Gastroesophageal sphincter (tissue), 3 donors: ENCODE data around the gene LRRC57.

Source experiments
- EP300 ChIP-seq: sonication (generic); formaldehyde crosslinking; IDR thresholded peaks from one replicate; pipeline ENCODE4 v1.6.1; 2017; ENCODE audit warnings: antibody characterized with exemption, mild to moderate bottlenecking
- POLR2A ChIP-seq, 2 donors: fragments of 450-650 bp; IDR thresholded peaks; one replicate each; pipeline ENCODE4 v1.6.1; 2017; ENCODE audit warnings: antibody characterized with exemption in 2 of 2, mild to moderate bottlenecking in 2 of 2, moderate library complexity in 1 of 2
- POLR2AphosphoS5 ChIP-seq: sonication (generic); formaldehyde crosslinking; IDR thresholded peaks from one replicate; pipeline ENCODE4 v1.6.1; 2017; ENCODE audit warnings: antibody characterized with exemption
- TF ChIP-seq, protein P1 (sequence below), 4 experiments: fragments of 200-600 bp in 2 of 4; fragments of 450-650 bp in 2 of 4; sonication (generic) in 1 of 4; IDR thresholded peaks; one replicate each; pipeline ENCODE4 v1.5.1; 2017 to 2019; ENCODE audit warnings: antibody characterized with exemption in 4 of 4, mild to moderate bottlenecking in 2 of 4, moderate library complexity in 2 of 4

DNA sequence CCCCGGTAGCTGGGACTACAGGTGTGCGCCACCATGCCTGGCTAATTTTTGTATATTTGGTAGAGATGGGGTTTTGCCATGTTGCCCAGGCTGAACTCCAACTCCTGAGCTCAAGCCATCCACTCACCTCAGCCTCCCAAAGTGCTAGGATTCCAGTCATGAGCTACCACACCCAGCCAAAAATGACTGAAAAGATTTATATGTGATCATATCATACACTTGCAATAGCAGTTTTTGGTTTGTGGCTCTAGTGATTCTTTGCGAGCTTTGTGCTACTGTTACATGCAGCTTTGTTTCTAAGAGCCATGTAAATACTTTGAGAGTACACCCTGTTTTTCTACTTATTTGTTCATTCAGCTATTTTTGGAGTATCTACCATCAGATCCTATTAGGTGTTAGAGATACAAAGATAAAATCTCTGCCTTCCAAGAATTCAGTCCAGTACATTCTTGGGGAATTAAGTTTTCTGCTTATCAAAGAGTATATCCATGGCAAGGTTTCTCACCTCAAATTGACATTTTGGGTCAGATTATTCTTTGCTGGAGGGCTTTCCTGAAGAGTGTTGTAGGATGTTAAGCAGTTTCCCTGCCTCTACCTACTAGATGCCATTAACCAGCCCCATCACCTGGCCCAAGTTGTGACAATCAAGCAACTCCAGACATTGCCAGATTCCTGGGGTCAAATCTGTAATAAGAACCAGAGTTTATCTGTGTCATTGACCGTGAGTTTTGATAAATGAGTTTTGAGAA is 38.2 kb downstream of the LRRC57 start:
- TF ChIP-seq, protein P1, sequence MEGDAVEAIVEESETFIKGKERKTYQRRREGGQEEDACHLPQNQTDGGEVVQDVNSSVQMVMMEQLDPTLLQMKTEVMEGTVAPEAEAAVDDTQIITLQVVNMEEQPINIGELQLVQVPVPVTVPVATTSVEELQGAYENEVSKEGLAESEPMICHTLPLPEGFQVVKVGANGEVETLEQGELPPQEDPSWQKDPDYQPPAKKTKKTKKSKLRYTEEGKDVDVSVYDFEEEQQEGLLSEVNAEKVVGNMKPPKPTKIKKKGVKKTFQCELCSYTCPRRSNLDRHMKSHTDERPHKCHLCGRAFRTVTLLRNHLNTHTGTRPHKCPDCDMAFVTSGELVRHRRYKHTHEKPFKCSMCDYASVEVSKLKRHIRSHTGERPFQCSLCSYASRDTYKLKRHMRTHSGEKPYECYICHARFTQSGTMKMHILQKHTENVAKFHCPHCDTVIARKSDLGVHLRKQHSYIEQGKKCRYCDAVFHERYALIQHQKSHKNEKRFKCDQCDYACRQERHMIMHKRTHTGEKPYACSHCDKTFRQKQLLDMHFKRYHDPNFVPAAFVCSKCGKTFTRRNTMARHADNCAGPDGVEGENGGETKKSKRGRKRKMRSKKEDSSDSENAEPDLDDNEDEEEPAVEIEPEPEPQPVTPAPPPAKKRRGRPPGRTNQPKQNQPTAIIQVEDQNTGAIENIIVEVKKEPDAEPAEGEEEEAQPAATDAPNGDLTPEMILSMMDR (IDR thresholded peaks at IDR 0.05) = no peak
- no peak for TF ChIP-seq POLR2AphosphoS5
- TF ChIP-seq POLR2A (IDR thresholded peaks at IDR 0.05) = no peak
- TF ChIP-seq EP300 = no peak
